GM19351 (cell line): ENCODE measurements around the gene GLG1.
"Not testable (repeated sequence)": the region's sequence is repeated elsewhere in the genome, so short reads cannot be mapped to it uniquely, and the experiment has no call there.

ENCODE experiments used
- ATAC-seq: cut with Tn5 transposase; IDR thresholded peaks from one replicate; pipeline ENCODE4 v1.9.1; 2021; ENCODE audit warnings: mild to moderate bottlenecking, moderate library complexity; ENCODE audit not compliant: unreplicated experiment

GLG1 gene

DNA sequence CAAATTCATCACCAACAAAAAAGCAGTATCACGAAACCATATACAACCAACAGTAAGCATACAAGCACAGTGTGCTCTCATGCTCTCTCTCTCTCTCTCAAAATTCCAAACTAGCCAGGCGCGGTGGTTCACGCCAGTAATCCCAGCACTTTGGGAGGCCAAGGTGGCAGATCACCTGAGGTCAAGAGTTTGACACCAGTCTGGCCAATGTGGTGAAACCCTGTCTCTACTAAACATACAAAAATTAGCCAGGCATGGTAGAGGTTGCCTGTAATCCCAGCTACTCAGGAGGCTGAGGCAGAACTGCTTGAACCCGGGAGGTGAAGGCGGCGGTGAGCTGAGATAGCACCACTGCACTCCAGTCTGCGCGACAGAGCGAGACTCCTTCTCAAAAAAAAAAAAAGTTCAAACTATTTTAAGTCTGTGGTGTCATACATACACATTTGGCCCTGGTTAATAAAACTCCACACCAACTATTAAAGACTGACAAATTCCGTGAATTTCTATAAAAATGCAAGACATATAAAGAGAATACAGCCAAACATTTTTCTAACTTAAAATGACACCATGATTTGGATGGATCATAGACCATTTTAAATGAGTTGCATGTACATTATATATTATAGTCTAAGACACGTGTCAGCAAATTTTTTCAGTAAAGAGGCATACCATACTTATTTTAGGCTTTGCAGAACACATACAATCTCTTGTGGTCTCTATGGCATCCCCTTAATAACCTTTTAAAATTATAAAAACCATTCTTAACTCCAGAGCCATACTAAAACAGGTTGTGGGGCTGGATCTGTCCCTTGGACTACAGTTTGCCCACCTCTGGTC, 30.9 kb downstream of the GLG1 start:
- ATAC-seq: no peak

- ATAC-seq: no peak
Observed at GRCh38 chr16:74575175-74575806, 31.6 kb downstream of the GLG1 start.

DNA sequence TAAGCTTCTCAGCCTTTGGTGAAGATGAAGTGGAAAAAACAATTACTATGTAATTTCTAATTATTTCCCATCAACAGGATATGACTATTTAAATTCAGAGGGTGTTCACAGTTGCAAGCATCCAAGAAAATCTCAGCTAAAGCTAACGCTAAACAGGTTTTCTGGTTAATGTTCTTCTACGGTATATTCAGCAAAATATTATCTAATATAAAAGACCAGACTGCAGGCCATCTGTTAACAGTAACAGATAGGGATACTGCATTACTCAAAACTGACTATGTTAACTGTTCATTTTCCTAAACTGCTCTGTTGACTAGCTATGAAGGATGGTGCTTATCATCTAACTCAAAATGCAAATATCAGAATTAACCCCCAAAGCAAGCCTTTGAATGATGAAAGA, 32.8 kb downstream of the GLG1 start:
- no peak for ATAC-seq

GRCh38 chr16:74573622-74574021, 33.3 kb downstream of the GLG1 start:
- no peak for ATAC-seq

GRCh38 chr16:74570412-74571301, 36.3 kb downstream of the GLG1 start:
- no peak for ATAC-seq

DNA sequence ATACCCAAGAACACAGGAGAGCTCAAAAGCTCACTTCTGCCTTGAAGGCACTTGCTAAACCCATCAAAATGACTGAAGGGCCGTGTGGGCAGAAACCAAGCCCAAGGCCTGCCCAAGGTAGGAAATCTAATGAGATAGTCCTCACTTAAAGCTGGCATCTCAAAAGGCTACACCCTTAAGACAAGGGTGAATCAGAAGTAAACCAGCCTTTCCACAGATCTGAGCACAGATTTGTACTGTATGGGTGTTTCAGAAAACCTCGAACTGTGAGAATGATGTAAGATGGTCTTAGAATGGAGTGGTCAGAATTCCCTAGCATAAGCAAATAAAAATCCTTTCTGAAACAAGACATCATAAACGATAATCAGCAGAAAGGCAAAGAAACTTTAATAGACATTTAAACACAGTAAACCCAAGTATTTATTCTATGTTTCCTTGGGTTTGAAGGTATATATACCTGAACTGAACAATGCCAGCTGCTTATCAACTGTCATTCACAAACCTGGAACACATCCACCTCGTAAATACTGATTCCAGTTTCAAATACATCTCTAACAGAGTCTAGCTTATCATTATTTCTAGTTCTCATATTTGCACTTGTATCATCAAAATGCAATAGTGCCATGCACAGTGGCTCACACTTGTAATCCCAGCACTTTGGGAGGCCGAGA, 37.8 kb downstream of the GLG1 start:
- ATAC-seq: no peak

- ATAC-seq: no peak
Observed at GRCh38 chr16:74567901-74568300, 39.0 kb downstream of the GLG1 start.

- no peak for ATAC-seq
Observed at GRCh38 chr16:74565378-74565777, 41.5 kb downstream of the GLG1 start.

DNA sequence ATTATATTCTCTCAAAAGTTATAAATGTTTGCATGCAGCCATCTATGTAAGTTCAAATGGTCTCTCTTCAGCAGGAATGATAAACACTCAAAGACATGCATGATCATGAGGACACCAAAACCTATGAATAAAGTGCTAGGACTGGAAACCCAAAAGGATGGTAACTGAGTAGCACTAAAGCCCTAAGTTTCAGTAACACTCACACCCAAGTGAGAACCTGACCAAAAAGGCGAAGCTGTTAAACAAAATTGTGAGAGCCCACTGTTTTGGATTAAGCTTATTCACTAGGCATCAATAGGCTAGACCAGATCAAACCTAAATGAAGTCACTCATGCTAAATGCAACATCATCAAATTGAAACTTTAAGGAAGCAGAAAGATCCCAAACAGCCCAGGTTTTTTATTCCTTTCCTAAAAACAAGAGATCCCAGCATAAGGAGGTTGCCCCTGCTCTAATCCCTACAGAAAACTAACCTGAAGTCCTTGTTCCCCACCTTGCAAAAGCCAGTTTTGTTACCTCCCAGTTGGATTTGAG, 42.4 kb downstream of the GLG1 start:
- ATAC-seq: no peak

- ATAC-seq: peak; percentile 54
Observed at GRCh38 chr16:74563828-74564263, 43.1 kb downstream of the GLG1 start.

DNA sequence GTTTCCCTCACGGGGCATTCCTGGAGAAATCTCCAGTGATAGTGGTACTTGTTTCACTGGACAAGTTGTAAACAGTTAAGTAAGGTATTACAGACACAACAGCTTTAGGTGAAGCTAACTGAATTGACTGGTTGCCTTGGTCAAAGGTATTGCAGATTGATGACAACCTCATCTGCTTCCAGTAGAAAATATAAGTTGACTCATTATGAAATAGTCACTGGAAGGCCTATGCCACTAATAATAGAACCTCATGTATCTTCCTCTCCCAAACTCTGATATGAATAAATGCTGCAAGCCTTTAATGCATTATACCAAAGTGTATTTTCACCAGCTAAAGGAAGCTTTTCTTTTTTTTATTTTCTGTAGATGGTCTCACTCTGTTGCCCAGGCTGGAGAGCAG, 44.8 kb downstream of the GLG1 start:
- no peak for ATAC-seq

GRCh38 chr16:74561626-74562025, 45.3 kb downstream of the GLG1 start:
- ATAC-seq: no peak

DNA sequence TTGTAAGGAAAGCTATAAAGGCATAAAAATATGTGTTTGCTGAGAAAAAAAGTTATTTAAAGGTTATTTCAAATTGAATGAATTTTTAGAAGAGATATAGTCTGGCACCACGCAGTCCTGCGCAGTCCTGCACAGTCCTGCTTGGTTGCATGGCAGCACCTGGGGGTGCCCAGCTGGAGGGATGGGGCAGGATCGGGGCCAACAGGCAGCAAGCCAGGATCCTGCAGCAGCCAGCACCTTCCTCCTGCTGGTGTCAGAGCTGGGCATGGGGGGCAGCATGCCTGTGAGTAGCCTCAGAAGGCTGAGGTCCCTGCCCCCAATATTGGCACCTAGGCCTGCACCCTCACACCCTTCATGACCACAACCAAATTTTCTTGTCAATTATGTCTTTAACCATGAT, 46.0 kb downstream of the GLG1 start:
- ATAC-seq: no peak

DNA sequence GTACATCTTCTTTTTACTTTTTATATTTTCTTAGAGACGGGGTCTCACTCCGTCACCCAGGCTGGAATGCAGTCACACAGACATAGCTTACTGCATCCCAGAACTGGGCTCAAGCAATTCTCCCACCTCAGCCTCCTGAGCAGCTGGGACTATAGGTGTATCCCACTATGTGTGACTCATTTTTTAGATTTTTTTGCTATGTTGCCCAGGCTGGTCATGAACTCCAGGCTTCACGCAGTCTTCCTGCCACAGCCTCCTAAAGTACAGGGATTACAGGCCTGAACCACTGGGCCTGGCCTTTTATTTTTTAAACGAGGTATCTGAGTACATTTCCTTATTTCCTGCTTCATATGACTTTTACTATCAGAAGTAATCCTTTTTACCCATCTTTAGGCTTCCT, 48.0 kb downstream of the GLG1 start:
- no peak for ATAC-seq

- ATAC-seq: peak; percentile 62
Observed at GRCh38 chr16:74557275-74557674, 49.6 kb downstream of the GLG1 start.

GRCh38 chr16:74556375-74556922, 50.5 kb downstream of the GLG1 start:
- ATAC-seq: no peak

- ATAC-seq: not testable (repeated sequence)
Observed at GRCh38 chr16:74552357-74552756, 54.6 kb downstream of the GLG1 start.

DNA sequence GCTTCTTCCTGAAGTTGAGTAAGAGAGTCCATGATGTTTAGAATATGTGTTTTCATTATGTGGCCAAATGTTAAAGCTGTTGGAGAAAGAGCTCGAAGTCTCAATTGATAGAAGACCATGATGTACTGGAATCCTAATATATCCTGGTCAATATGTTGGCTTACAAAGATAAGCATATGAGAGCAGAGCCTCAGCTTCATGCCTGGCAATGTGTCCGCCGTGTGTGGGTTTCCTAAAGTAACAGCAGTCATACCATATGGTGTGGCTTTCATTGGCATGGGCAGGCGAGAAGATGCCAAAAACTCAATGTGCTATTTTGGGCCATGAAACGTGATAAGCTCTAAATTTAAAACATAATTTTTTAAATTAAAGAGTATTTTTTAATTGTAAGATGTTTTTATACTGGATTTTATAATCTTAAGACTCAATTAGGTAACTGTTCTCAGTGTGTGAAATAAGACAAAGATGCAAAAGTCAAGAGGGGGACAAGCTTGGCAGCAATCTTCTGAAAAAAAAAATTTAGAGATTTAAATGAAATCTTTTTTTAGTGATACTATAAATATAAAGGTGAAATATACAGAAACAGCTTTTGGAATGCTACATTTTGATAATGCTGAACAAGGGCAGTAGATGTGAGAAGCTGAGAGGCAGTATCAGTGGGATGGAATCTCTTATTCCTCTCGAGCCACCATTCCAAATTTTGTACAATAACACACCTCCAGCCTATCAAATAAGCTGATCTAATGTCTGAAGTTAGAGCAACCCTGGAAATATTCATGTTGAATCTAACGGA, 56.5 kb downstream of the GLG1 start:
- ATAC-seq: not testable (repeated sequence)

DNA sequence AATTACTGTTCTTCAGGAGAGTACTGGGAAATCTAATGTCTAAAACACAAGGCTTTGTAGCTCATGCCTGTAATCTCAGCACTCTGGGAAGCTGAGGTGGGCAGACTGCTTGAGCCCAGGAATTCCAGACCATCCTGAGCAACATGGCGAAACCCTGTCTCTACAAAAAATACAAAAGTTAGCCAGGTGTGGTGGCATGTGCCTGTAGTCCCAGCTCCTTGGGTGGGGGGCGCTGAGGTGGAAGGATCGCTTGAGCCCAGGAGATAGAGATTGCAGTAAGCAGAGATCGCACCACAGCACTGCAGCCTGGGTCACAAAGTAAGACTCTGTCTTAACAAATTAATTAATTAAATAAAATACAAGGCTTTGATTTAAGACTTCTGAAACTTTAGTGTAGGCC, 60.8 kb downstream of the GLG1 start:
- ATAC-seq: not testable (repeated sequence)
